NCI-H2029 treated with DMSO at 0.1 percent for 48 hours (cell line): Measurements from ENCODE around the gene SAMD8.

Experiments used
- DNase-seq: peaks from one replicate; lab custom pipeline; 2025; lab: John Stamatoyannopoulos, UW

SAMD8 gene

GRCh38 chr10:75111365-75111906, at the start of gene SAMD8:
TSS of gene SAMD8 (plus strand) at chr10:75111656. CDS start at chr10:75150529, 38,873 bp downstream.
- DNase-seq = peak; percentile 49

GRCh38 chr10:75061709-75062505, 49.5 kb upstream of the SAMD8 start:
- DNase-seq = no peak

- DNase-seq = no peak
Observed at GRCh38 chr10:75062506-75063299, 48.8 kb upstream of the SAMD8 start.

- no peak for DNase-seq
Observed at GRCh38 chr10:75063461-75064230, 47.8 kb upstream of the SAMD8 start.

- no peak for DNase-seq
Observed at GRCh38 chr10:75065076-75065475, 46.4 kb upstream of the SAMD8 start.

GRCh38 chr10:75066271-75066670, 45.2 kb upstream of the SAMD8 start:
- no peak for DNase-seq

GRCh38 chr10:75067272-75067671, 44.2 kb upstream of the SAMD8 start:
- no peak for DNase-seq

GRCh38 chr10:75068523-75068922, 42.9 kb upstream of the SAMD8 start:
- DNase-seq = no peak

- no peak for DNase-seq
Observed at GRCh38 chr10:75070476-75070875, 41.0 kb upstream of the SAMD8 start.

- DNase-seq = no peak
Observed at GRCh38 chr10:75070961-75071428, 40.5 kb upstream of the SAMD8 start.

GRCh38 chr10:75071756-75072155, 39.7 kb upstream of the SAMD8 start:
- DNase-seq = no peak

- DNase-seq = no peak
Observed at GRCh38 chr10:75072727-75073126, 38.7 kb upstream of the SAMD8 start.

GRCh38 chr10:75073442-75073841, 38.0 kb upstream of the SAMD8 start:
- DNase-seq = no peak

- no peak for DNase-seq
Observed at GRCh38 chr10:75074711-75075445, 36.6 kb upstream of the SAMD8 start.

- no peak for DNase-seq
Observed at GRCh38 chr10:75076348-75076747, 35.1 kb upstream of the SAMD8 start.

- DNase-seq = no peak
Observed at GRCh38 chr10:75079436-75080083, 31.9 kb upstream of the SAMD8 start.

GRCh38 chr10:75080554-75080953, 30.9 kb upstream of the SAMD8 start:
- DNase-seq = no peak

GRCh38 chr10:75081379-75081778, 30.1 kb upstream of the SAMD8 start:
- DNase-seq = no peak

- DNase-seq = no peak
Observed at GRCh38 chr10:75083972-75084833, 27.3 kb upstream of the SAMD8 start.

GRCh38 chr10:75084834-75085384, 26.5 kb upstream of the SAMD8 start:
- DNase-seq = no peak
